Effector memory CD4-positive, alpha-beta T cell (primary cell): Measurements from ENCODE around the gene KCNC1.

Experiments used
- DNase-seq, 3 donors: peaks; one replicate each; pipeline ENCODE4 v3.0.0-alpha.2; 2020
- H3K27ac ChIP-seq: 2 replicates; pipeline ENCODE4 v1.7.0; 2013; ENCODE audit warnings: mild to moderate bottlenecking, low read length, moderate library complexity; ENCODE audit not compliant: insufficient read depth, poor library complexity, severe bottlenecking
- H3K27me3 ChIP-seq: replicated peaks from 2 replicates; pipeline ENCODE4 v1.7.0; 2013; ENCODE audit warnings: mild to moderate bottlenecking, low read length; ENCODE audit not compliant: insufficient read depth, control insufficient read depth, poor library complexity, severe bottlenecking
- H3K36me3 ChIP-seq: 2 replicates; pipeline ENCODE4 v1.7.0; 2013; ENCODE audit warnings: mild to moderate bottlenecking, low read length, moderate library complexity; ENCODE audit not compliant: control insufficient read depth, insufficient read depth
- H3K4me1 ChIP-seq: 2 replicates; pipeline ENCODE4 v1.7.0; 2013; ENCODE audit warnings: low read length, mild to moderate bottlenecking; ENCODE audit not compliant: control insufficient read depth, insufficient read depth, poor library complexity, severe bottlenecking
- H3K4me3 ChIP-seq: 2 replicates; pipeline ENCODE4 v1.7.0; 2013; ENCODE audit warnings: low read length, low read depth, mild to moderate bottlenecking; ENCODE audit not compliant: insufficient read depth, poor library complexity, severe bottlenecking
- H3K9me3 ChIP-seq: 2 replicates; pipeline ENCODE4 v1.7.0; 2013; ENCODE audit warnings: mild to moderate bottlenecking, low read length, moderate library complexity; ENCODE audit not compliant: control insufficient read depth
- total RNA-seq, 3 donors: gene quantifications; one replicate each; lab custom pipeline; 2026; lab: John Stamatoyannopoulos, UW

The KCNC1 gene
- 0 to 0.19 (median 0) reads per million in 3 donors for total RNA-seq

DNA sequence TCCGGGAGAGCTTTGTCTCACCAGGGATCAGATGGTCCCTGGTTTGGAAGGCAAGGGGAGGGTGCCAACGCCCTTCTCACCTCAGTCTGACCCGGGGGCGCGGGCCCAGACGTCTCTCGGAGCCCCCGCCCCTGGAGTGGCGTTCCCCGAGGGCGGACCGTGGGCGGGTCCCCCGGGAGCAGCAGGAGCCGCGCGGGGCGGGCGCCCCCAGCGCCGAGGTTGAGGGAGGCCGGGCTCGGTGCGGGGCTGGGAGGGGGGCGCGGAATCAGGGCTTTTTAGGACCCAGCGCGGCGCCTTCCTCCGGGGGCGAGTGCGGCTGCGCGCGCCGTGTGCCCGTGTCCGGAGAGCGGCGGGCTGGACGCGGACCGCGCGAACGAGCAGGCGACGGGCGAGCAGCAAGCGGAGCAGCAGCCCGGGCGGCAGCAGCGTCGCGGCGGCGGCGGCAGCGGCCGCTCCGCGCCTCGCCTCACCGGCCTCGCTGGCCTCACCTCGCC, at the start of gene KCNC1:
Gene KCNC1 (plus strand): TSS at position 364 of the 494 bp plus-strand sequence. CDS start 1,222 bp downstream, outside the sequence.
- no peak within 1 kb of the TSS for H3K27ac ChIP-seq
- no peak within 1 kb of the TSS for H3K4me3 ChIP-seq
- peaks cover 8% of the 10 kb centered on the region for H3K27me3 ChIP-seq
- DNase-seq, result no peak
- no peaks in the 10 kb centered on the region for H3K9me3 ChIP-seq
- peaks cover 4% of the 10 kb centered on the region for H3K4me1 ChIP-seq
- H3K36me3 ChIP-seq, result no peaks in the 10 kb centered on the region

DNA sequence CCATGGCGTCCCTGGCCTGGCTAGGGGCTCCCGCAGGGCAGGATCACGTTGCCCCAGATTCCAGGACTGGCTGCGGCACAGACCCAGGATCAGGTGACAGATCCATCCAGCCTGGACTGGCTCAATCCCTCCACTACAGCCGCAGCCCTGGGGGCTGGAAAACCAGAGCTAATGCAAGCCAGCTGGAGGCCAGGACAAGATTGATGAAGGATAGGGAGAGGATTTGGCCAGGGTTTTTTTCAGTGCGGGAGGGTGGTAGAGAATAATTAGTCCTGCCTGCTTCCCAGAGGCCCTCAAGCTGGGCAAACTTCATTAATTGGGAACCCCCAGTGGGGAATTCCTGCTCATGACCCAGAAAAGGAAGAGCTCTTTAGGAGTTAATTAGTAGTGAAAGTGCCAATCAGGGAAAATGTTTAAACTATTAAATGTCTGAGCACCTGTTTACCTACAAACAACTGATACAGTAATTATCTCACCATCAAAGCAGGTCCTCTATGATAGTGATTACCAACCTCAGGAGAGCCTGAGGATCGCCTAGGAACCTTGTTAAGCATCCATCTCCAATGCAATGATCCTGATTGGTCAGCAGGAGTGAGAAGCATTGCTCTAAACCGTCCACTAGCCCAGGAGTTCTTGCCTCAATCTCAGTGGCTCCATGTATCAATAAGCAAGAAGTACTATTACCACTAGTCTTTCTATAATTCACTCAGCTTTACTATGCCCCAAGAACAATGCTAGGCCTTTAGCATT, 48.2 kb upstream of the KCNC1 start:
- no peak for DNase-seq
- no peaks in the 10 kb centered on the region for H3K27me3 ChIP-seq
- H3K36me3 ChIP-seq, result no peaks in the 10 kb centered on the region
- no peak overlapping the region for H3K4me3 ChIP-seq
- H3K27ac ChIP-seq, result no peak overlapping the region
- no peaks in the 10 kb centered on the region for H3K9me3 ChIP-seq
- no peaks in the 10 kb centered on the region for H3K4me1 ChIP-seq

DNA sequence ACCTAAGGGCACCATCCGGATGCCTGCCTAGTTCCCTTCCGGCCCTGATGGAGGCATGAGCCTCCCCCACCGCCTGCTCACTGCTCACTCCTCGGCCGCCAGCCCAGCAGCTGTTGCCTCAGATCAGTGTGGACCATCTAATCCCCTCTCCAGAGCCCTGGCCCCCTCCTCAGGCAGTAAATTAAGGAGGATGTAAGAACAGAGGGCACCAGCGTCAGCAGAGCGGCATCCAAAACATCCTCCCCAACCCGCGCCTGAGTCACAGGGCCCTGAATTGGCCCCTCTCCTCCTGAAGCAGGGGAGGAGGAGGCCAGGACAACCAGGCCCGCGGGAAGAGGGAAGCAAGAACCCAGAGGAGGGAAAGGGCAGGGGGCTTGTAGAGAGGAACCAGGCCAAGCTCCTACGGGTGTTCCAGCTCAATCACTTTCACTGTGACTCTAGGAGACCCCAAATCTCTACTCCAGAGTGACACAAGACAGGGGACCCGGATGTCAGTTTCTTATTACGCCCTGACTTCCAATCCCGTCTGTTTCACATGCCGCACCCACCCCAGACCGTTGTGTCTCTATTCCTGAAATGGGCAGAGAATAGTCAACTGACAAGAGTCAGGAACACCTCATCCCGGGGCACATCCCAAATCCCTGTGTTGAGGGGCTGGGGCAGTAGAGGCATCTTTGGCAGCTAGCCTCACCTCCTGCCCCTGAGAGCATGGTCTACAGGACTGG, 46.5 kb upstream of the KCNC1 start:
- no peak overlapping the region for H3K4me3 ChIP-seq
- H3K9me3 ChIP-seq, result no peaks in the 10 kb centered on the region
- DNase-seq, result no peak
- no peaks in the 10 kb centered on the region for H3K36me3 ChIP-seq
- no peak overlapping the region for H3K27ac ChIP-seq
- no peaks in the 10 kb centered on the region for H3K4me1 ChIP-seq
- H3K27me3 ChIP-seq, result no peaks in the 10 kb centered on the region

DNA sequence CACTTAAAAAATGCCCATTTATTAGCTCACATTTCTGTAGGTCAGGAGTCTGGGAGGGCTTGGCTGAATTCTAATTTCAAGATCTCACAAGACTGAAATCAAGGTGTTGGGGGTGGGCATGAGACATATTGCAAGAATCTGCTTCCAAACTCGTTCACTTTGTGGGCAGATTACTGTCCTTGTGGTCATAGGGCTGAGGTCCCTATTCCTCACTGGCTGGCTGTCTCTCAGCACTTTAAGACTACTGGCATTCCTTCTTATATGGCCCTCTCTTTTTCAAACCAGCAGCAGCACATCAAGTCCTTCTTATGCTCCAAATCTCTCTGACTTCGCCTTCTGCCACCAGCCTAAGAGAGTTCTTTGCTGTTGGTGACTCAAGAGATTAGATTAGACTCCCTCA, 43.0 kb upstream of the KCNC1 start:
- H3K4me1 ChIP-seq, result no peaks in the 10 kb centered on the region
- H3K27me3 ChIP-seq, result peaks cover 4% of the 10 kb centered on the region
- no peak for DNase-seq

DNA sequence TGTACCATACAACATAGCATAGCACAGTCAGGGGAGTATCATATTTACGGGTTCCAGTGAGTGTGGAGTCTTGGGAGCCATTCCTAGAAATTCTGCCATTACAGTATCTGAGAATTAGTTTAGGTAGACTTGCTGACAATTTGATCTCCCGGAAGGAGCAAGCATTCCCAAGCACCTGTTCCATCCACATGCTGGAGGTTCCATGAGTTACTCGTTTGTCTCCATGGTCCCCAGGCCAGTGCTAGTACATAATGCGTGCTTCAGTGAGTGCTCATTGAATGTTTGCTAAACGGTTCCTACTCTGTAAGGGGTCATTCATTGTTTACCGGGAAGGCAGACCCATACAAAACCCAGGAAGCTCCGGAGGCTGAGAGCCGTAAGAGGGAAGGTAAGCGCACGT, 42.6 kb upstream of the KCNC1 start:
- H3K36me3 ChIP-seq, result no peaks in the 10 kb centered on the region

More for the DNA sequence above, 43.0 kb upstream of the KCNC1 start:
- Histone ChIP-seq H3K4me3 (no peak overlapping the region), H3K27ac (no peak overlapping the region), H3K36me3 (no peaks in the 10 kb centered on the region), H3K9me3 (no peaks in the 10 kb centered on the region)

GRCh38 chr11:17692931-17693330, 41.6 kb upstream of the KCNC1 start:
- no peak overlapping the region for H3K4me3 ChIP-seq
- no peak for DNase-seq
- H3K9me3 ChIP-seq, result no peaks in the 10 kb centered on the region
- no peaks in the 10 kb centered on the region for H3K4me1 ChIP-seq
- no peak overlapping the region for H3K27ac ChIP-seq
- peaks cover 4% of the 10 kb centered on the region for H3K27me3 ChIP-seq
- H3K36me3 ChIP-seq, result no peaks in the 10 kb centered on the region

More for the DNA sequence above, 42.6 kb upstream of the KCNC1 start:
- H3K4me1 ChIP-seq, result no peaks in the 10 kb centered on the region
- no peak for DNase-seq
- H3K27ac ChIP-seq, result no peak overlapping the region
- no peaks in the 10 kb centered on the region for H3K9me3 ChIP-seq
- H3K27me3 ChIP-seq, result peaks cover 4% of the 10 kb centered on the region
- no peak overlapping the region for H3K4me3 ChIP-seq

GRCh38 chr11:17693531-17693930, 41.0 kb upstream of the KCNC1 start:
- peaks cover 4% of the 10 kb centered on the region for H3K27me3 ChIP-seq
- DNase-seq, result no peak
- no peaks in the 10 kb centered on the region for H3K4me1 ChIP-seq

GRCh38 chr11:17694494-17695110, 40.0 kb upstream of the KCNC1 start:
- no peaks in the 10 kb centered on the region for H3K4me1 ChIP-seq
- peaks cover 4% of the 10 kb centered on the region for H3K27me3 ChIP-seq
- no peak overlapping the region for H3K27ac ChIP-seq
- no peaks in the 10 kb centered on the region for H3K36me3 ChIP-seq
- no peak overlapping the region for H3K4me3 ChIP-seq
- DNase-seq, result no peak
- no peaks in the 10 kb centered on the region for H3K9me3 ChIP-seq

More at GRCh38 chr11:17693531-17693930, 41.0 kb upstream of the KCNC1 start:
- no peak overlapping the region for H3K27ac ChIP-seq
- no peaks in the 10 kb centered on the region for H3K36me3 ChIP-seq
- H3K9me3 ChIP-seq, result no peaks in the 10 kb centered on the region
- no peak overlapping the region for H3K4me3 ChIP-seq

GRCh38 chr11:17695454-17696441, 38.8 kb upstream of the KCNC1 start:
- H3K36me3 ChIP-seq, result no peaks in the 10 kb centered on the region
- no peak for DNase-seq
- H3K27ac ChIP-seq, result no peak overlapping the region
- no peaks in the 10 kb centered on the region for H3K9me3 ChIP-seq
- peaks cover 4% of the 10 kb centered on the region for H3K27me3 ChIP-seq
- H3K4me3 ChIP-seq, result no peak overlapping the region
- H3K4me1 ChIP-seq, result no peaks in the 10 kb centered on the region
